Subcutaneous adipose tissue (tissue), 4 donors: ENCODE data around the gene ARHGAP10. TPM values are rescaled to one million over a fixed set of nuclear protein-coding genes. Genes with fewer than 3 reads are reported as not detected.

ENCODE experiments used
- CTCF ChIP-seq: fragments of 450-650 bp; IDR thresholded peaks from one replicate; pipeline ENCODE4 v1.5.1; 2016; ENCODE audit warnings: low read depth, mild to moderate bottlenecking, control low read depth, antibody characterized with exemption, moderate library complexity
- total RNA-seq, 4 donors: library from RNA; depleted of rRNA; stranded (reverse); fragments of >200 nt; gene quantifications; one replicate each; pipeline ENCODE4 v1.1.0, GENCODE V29; 2016

ARHGAP10 gene
- total RNA-seq, 4 donors from 2014 or later: 77.1 to 129 (median 98.1) TPM

- no peak for TF ChIP-seq CTCF
Measured at GRCh38 chr4:147836807-147837206, 104.9 kb downstream of the ARHGAP10 start.

- TF ChIP-seq CTCF: no peak
Measured at GRCh38 chr4:147837435-147837834, 105.5 kb downstream of the ARHGAP10 start.

DNA sequence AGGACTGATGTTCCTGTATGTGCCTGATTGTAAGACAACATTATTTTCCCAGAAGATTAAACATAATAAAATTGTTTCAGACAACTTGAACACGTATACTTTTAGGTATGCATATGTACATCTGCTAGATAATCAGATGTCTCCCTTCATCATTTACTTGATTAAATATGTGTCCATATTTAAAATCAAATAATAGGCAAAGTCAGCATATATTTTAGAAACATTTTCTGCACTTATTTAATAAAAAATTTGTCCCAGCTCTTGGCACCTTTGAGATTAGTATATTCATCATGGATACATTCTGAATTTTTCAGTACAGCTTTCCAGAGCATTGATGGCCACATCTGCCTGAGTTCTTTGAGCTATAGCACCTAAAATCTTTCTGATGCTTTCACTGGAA is 106.0 kb downstream of the ARHGAP10 start:
- TF ChIP-seq CTCF: no peak

DNA sequence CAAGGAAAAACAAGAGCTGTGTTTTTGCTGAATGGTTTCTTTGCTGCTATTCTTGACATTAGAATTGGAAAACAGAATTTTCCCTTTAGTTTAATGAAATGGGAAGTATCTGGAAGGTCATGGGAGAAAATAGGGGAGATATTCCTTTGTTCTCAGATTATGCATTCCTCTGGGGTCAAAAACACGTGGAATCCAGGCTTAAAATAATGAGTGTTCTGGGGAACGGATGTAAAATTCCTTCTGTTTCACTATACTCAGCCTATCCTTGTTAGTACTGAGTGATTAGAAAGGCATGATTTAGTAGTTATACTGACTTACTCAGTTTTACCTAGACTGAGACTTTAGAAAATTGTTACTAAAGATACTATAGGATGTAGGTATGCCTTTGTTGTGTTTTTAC is 107.3 kb downstream of the ARHGAP10 start:
- TF ChIP-seq CTCF: no peak

DNA sequence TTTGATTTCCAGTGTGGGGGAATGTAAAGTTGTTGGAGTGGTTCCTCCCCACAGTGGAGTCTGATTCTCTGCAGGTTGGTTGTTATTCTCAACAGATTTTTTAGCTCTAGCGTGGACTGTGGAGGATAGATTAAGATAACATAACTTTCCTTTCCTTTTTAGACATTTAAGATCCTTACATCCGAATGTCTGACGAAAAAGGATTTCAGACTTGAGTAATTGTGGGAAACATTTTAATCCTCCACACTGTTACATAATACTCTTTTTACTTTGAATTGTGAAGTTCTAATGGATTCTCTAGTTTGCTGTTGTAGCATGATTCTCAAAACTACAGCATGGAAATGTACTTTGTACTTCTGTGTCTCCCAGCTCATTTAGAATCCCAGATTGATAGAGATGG is 107.8 kb downstream of the ARHGAP10 start:
- no peak for TF ChIP-seq CTCF

- no peak for TF ChIP-seq CTCF
Measured at GRCh38 chr4:147840838-147841738, 109.2 kb downstream of the ARHGAP10 start.

DNA sequence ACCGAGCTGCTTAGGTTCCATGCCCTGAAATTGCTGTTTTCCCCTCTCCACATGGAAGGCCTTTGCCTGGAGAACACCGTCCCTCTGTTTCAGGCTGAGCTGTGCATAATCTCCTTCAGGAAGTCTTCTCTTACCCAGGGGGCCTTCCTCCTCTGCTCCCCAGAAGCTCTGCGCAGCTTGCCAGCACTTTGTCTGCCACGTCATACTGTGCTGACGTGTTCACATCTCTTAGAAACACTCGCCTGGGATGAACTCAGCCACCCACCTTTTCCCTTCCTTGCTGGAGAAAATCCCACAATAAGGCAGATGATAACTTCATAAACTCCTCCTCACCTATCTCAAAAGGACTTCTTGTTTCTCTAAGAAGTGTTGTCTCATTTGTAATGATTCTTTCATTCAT is 110.7 kb downstream of the ARHGAP10 start:
- TF ChIP-seq CTCF: no peak
